Stimulated activated CD4-positive, alpha-beta T cell treated with anti-CD3 and anti-CD28 coated beads, Interleukin-1b, Interleukin-23, amount 100 ng/mL, for 24 hours (primary cell): ENCODE results near the gene PCDHGC3.
"Not testable (repeated sequence)": the region's sequence is repeated elsewhere in the genome, so short reads cannot be mapped to it uniquely, and the experiment has no call there.

Experiments
- DNase-seq, 4 experiments: peaks; one replicate each; pipeline ENCODE4 v3.0.0-alpha.2; 2020; ENCODE audit warnings: low read depth in 4 of 4, low spot score in 1 of 4

PCDHGC3 gene

DNA sequence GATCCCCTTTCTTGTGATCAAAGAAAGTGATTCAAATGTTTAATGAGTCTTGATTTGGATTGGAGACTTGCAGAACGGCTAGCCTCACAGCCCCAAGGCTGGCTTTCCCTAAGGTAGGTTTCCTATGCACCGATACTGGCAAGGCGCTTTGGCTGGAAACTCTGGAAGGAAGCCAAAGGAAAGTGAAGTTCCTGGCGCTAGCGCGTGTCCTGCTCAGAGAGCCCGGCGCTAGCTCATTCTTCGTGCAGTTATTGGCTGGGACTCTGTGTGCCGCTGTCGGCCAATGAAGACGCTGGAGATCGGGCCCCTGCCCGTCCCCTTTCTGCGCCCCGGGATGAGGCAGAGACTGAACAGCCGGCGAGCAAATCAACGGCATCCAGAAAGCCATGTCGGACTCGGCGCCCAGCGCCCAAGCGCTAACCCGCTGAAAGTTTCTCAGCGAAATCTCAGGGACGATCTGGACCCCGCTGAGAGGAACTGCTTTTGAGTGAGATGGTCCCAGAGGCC lies at the start of gene PCDHGC3:
PCDHGC3 (plus strand) TSS at position 342 of the 507 bp plus-strand sequence; CDS start at position 493, 151 bp downstream.
- DNase-seq = peak in 2 of 4 experiments; percentile 46 to 56

GRCh38 chr5:141427783-141428426 lies 47.9 kb upstream of the PCDHGC3 start:
- no peak for DNase-seq

- DNase-seq = no peak
Observed at GRCh38 chr5:141430332-141431113, 45.2 kb upstream of the PCDHGC3 start, which contains the start of gene PCDHGA12. Gene PCDHGA12, plus strand, starts transcription at chr5:141430507. Its CDS starts 253 bp downstream, at chr5:141430760.

DNA sequence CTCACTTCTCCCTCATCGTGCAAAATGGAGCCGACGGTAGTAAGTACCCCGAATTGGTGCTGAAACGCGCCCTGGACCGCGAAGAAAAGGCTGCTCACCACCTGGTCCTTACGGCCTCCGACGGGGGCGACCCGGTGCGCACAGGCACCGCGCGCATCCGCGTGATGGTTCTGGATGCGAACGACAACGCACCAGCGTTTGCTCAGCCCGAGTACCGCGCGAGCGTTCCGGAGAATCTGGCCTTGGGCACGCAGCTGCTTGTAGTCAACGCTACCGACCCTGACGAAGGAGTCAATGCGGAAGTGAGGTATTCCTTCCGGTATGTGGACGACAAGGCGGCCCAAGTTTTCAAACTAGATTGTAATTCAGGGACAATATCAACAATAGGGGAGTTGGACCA lies 44.5 kb upstream of the PCDHGC3 start:
- DNase-seq = no peak

- not testable (repeated sequence) for DNase-seq
Observed at GRCh38 chr5:141432308-141432707, 43.5 kb upstream of the PCDHGC3 start.

DNA sequence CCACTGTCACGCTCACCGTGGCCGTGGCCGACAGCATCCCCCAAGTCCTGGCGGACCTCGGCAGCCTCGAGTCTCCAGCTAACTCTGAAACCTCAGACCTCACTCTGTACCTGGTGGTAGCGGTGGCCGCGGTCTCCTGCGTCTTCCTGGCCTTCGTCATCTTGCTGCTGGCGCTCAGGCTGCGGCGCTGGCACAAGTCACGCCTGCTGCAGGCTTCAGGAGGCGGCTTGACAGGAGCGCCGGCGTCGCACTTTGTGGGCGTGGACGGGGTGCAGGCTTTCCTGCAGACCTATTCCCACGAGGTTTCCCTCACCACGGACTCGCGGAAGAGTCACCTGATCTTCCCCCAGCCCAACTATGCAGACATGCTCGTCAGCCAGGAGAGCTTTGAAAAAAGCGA lies 43.0 kb upstream of the PCDHGC3 start:
- DNase-seq = not testable (repeated sequence)

DNA sequence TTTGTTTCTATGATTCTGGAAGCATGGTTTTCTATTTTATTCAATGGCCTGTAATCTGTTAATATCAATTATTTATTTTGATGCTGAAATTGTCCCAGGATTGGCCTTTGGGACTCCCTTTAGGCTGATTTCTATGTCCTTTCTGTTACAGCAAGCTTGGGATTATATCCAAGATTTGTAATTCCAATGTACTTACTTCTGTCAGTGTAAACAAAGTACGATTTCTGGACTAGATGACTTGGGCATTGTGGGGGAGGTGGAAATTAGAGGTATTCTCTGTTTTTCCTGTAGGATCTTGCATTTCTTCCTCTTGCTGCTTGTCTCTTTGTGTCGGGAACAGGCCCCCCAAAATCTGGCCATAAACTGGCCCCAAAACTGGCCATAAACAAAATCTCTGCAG lies 41.8 kb upstream of the PCDHGC3 start:
- DNase-seq = no peak

- DNase-seq = no peak
Observed at GRCh38 chr5:141437221-141437620, 38.5 kb upstream of the PCDHGC3 start.

DNA sequence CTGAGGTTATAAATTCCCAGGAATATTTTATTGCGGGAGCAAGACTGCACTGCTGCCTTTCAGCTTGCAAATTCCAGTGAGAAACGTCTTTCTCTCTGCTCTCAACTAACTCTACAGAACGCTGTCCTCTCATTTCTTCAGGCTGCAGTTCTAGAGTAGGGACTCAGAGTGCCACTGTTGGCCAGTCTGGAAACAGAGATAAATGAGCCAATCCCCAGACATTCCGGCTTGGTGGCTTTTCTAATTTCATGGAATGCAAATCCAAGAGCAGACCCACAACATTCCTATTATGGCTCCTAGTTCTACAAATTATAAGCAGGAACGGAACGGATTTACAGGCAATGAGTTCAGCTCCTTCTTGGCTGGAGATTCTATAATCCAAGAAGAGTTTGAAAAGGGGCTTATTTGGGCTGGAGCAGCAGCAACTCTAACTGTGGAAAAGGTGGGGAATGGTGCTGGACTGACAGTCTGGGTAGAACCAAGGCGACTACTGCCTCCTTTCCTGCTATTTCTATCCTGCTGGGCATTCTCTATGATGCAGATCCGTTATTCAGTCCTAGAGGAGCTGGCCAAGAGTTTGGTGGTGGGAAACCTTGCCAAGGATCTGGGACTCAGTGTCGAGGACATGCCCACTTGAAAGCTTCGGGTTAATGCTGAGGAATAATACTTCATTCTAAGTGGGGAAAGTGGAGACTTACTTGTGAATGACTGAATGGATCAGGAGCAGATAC lies 36.2 kb upstream of the PCDHGC3 start:
- DNase-seq = no peak

GRCh38 chr5:141440341-141440740 lies 35.4 kb upstream of the PCDHGC3 start:
- no peak for DNase-seq

- no peak for DNase-seq
Observed at GRCh38 chr5:141441571-141442170, 34.1 kb upstream of the PCDHGC3 start.

DNA sequence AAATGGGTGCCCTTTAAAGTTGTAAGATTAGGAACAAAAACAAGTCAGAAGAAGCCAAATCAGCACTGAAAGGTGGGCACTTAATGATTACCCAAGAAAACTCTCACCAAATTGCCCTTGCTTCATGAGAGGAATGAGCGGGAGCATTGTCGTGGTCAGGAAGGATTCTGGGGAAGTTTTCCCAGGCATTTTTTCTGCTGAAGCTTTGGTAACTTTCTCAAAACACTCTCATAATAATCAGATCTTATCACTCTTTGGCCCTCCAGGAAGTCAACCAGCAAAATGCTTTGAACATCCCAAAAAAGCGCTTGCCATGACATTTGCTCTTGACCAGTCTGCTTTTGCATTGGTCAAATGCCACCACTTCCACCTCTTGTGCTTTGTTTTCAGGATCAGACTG lies 10.4 kb upstream of the PCDHGC3 start:
- DNase-seq = no peak

GRCh38 chr5:141476132-141476911 lies 556 bp downstream of the PCDHGC3 start:
- DNase-seq = no peak

GRCh38 chr5:141477044-141477575 lies 1.3 kb downstream of the PCDHGC3 start:
- no peak for DNase-seq

DNA sequence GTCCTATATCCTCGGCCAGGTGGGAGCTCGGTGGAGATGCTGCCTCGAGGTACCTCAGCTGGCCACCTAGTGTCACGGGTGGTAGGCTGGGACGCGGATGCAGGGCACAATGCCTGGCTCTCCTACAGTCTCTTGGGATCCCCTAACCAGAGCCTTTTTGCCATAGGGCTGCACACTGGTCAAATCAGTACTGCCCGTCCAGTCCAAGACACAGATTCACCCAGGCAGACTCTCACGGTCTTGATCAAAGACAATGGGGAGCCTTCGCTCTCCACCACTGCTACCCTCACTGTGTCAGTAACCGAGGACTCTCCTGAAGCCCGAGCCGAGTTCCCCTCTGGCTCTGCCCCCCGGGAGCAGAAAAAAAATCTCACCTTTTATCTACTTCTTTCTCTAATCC lies 2.0 kb downstream of the PCDHGC3 start:
- no peak for DNase-seq

- no peak for DNase-seq
Observed at GRCh38 chr5:141478321-141478945, 2.7 kb downstream of the PCDHGC3 start.

DNA sequence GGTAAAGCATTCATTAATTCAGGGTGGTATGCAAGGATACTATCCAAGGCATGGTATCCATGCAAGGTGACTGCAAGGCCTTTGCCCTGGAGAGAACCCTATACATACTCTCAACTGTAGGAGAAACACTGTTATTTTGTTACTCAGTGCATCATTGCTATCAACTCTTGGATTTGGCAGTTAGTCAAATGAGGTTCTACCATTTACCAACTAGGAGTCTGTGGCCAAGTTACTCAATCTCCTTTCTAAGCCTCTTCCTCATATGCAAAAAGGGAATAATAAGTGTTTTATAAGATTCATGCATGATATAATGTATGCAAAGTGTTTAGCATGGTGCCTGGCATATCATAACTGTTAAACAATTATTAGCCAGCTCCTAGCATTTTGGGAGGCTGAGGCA lies 4.0 kb downstream of the PCDHGC3 start:
- DNase-seq = no peak

- no peak for DNase-seq
Observed at GRCh38 chr5:141483902-141484301, 8.1 kb downstream of the PCDHGC3 start.

- DNase-seq = no peak
Observed at GRCh38 chr5:141484310-141484640, 8.5 kb downstream of the PCDHGC3 start.
